HepG2 (cell line): ENCODE measurements around the gene DEPDC5. TPM values are rescaled to one million over a fixed set of nuclear protein-coding genes. Genes with fewer than 3 reads are reported as not detected.

Source experiments
- ASH2L ChIP-seq: fragments of 300-600, 200-600 bp; sonication (generic); IDR thresholded peaks from 2 replicates; pipeline ENCODE4 v1.7.0; 2017; ENCODE audit warnings: low read depth, mild to moderate bottlenecking, moderate library complexity, mixed read lengths, low read length; ENCODE audit not compliant: insufficient read length
- HIVEP1 ChIP-seq: sonication (generic); formaldehyde crosslinking; IDR thresholded peaks from 2 replicates; pipeline ENCODE4 v1.4.0; 2020; ENCODE audit warnings: mild to moderate bottlenecking, missing genetic modification reagents
- HNF4G ChIP-seq, 2 experiments: sonication (generic) in 1 of 2; formaldehyde crosslinking in 1 of 2; IDR thresholded peaks; 2 replicates each; pipeline versions ENCODE4 v1.4.0 to v1.6.1; 2011 to 2020; ENCODE audit warnings: borderline replicate concordance in 2 of 2, low read depth in 2 of 2, mild to moderate bottlenecking in 2 of 2, low read length in 1 of 2, missing genetic modification reagents in 1 of 2, moderate library complexity in 1 of 2
- JDP2 ChIP-seq: sonication (generic); formaldehyde crosslinking; IDR thresholded peaks from 2 replicates; pipeline ENCODE4 v1.8.1; 2022; ENCODE audit warnings: missing genetic modification reagents, borderline replicate concordance
- PCBP2 ChIP-seq: fragments of 200-400 bp; formaldehyde crosslinking; optimal IDR thresholded peaks from 2 replicates; pipeline ENCODE3; 2018; ENCODE audit warnings: low read length, low read depth; ENCODE audit not compliant: poor library complexity, severe bottlenecking
- TARDBP ChIP-seq: sonication (generic); formaldehyde crosslinking; IDR thresholded peaks from 2 replicates; pipeline ENCODE4 v1.8.0; 2022; ENCODE audit warnings: mild to moderate bottlenecking, missing genetic modification reagents
- TCF7 ChIP-seq: sonication (generic); IDR thresholded peaks from 2 replicates; pipeline ENCODE4 v1.6.1; 2016; ENCODE audit warnings: antibody characterized with exemption, low read depth
- ZFP37 ChIP-seq: sonication (generic); formaldehyde crosslinking; IDR thresholded peaks from 2 replicates; pipeline ENCODE4 v1.4.0; 2020; ENCODE audit warnings: missing genetic modification reagents, borderline replicate concordance
- ZMYM4 ChIP-seq: sonication (generic); formaldehyde crosslinking; IDR thresholded peaks from 2 replicates; pipeline ENCODE4 v1.8.1; 2023; ENCODE audit warnings: mild to moderate bottlenecking, missing genetic modification reagents
- ZNF274 ChIP-seq: sonication (generic); formaldehyde crosslinking; IDR thresholded peaks from 2 replicates; pipeline ENCODE4 v1.5.1; 2020; ENCODE audit warnings: mild to moderate bottlenecking, missing genetic modification reagents
- ZNF556 ChIP-seq: sonication (generic); formaldehyde crosslinking; IDR thresholded peaks from 2 replicates; pipeline ENCODE4 v1.4.0; 2020; ENCODE audit warnings: mild to moderate bottlenecking, missing genetic modification reagents, borderline replicate concordance
- ZNF709 ChIP-seq: sonication (generic); formaldehyde crosslinking; IDR thresholded peaks from 2 replicates; pipeline ENCODE4 v1.5.0; 2020; ENCODE audit warnings: mild to moderate bottlenecking, missing genetic modification reagents
- ZNF724P ChIP-seq: sonication (generic); formaldehyde crosslinking; IDR thresholded peaks from 2 replicates; pipeline ENCODE4 v1.8.0; 2022; ENCODE audit warnings: missing genetic modification reagents, borderline replicate concordance
- polyA plus RNA-seq, 8 experiments: library from polyadenylated mRNA; depleted of rRNA in 3 of 8; stranded (reverse) in 7 of 8; unstranded in 1 of 8; fragments of >200 nt; fragmentation: Illumina TruSeq in 4 of 8; extraction: Trizol in 4 of 8; gene quantifications; 2 replicates each; pipeline versions ENCODE4 v1.2.1 to v1.2.3, GENCODE V29; 2011 to 2016; ENCODE audit warnings: low read depth in 4 of 8, missing spikeins in 1 of 8, mixed read lengths in 1 of 8; ENCODE audit not compliant: insufficient read depth in 1 of 8
- total RNA-seq, 5 experiments: library from RNA; depleted of rRNA; stranded (reverse); fragments of >200 nt; fragmentation: Illumina TruSeq; extraction: Trizol; gene quantifications; 2 replicates each; pipeline ENCODE4 v1.2.3, GENCODE V29; 2016; ENCODE audit warnings: low read depth in 1 of 5
- TF ChIP-seq, protein P1 (sequence below): IDR thresholded peaks from 2 replicates; pipeline ENCODE4 v1.6.1; 2016; ENCODE audit warnings: low read depth
- TF ChIP-seq, protein P2 (sequence below): sonication (generic); formaldehyde crosslinking; IDR thresholded peaks from 2 replicates; pipeline ENCODE4 v1.5.0; 2020; ENCODE audit warnings: mild to moderate bottlenecking, missing genetic modification reagents, moderate library complexity
- TF ChIP-seq, protein P3 (sequence below): IDR thresholded peaks from 2 replicates; pipeline ENCODE4 v1.6.1; 2016; ENCODE audit warnings: missing genetic modification reagents, missing compliant biosample characterization
- TF ChIP-seq, protein P4 (sequence below): sonication (generic); formaldehyde crosslinking; IDR thresholded peaks from 2 replicates; pipeline ENCODE4 v1.8.1; 2022; ENCODE audit warnings: low read depth, mild to moderate bottlenecking, missing genetic modification reagents
- TF ChIP-seq, protein P5 (sequence below): sonication (generic); formaldehyde crosslinking; IDR thresholded peaks from 2 replicates; pipeline ENCODE4 v1.5.1; 2020; ENCODE audit warnings: mild to moderate bottlenecking, missing genetic modification reagents

Gene DEPDC5
- total and polyA plus RNA-seq, 2 of the 13 experiments (the other 11 are each of a cell fraction or from before 2014, with no cell fraction given) = 9.8 to 12.4 TPM

DNA sequence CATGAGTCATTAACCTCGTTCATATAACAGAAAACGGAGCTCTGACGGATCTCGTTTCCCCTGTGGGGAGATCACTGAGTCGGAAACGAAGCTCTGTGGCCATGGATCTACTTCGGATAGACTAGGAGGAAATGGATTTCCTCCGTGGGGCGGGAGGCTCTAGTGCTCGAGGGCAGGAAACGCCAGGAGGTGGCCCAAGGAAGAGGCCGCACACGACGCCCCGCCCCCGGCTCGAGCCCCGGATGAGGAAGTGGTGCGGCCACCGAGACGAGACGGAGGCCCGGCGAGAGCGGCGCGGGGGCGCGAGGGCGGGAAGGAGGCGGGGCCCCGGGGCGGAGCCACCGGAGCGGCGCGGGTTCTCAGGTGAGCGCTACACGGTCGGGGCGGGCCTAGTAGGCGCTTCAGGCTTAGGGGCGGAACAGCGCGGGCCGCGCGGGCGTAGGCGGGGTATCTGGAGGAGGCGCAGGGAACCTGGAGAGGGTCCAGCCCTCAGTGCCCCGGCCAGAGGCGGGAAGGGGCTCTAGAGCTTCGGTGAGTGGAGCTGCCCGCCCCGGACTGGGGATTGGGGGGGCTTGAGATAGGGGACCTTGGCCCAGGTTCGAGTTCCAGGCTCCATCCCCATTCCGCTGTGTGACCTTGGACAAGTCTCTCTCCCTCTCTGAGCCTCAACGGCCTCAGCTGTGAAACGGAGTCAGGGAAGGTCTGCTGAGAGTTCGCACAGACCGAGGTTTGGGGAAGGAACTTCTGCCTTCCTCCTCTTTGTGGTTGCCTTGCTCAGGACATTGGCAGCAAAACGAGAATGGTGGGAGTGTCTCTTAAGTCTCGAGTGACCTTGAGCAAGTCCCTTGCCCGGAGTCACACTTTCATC, at the start of gene DEPDC5 (continued):
- TF ChIP-seq PCBP2 (no peak), ZFP37 (CRISPR knock-in tag) (no peak), ZMYM4 (CRISPR knock-in tag) (no peak), HIVEP1 (CRISPR knock-in tag) (no peak), ZNF724P (CRISPR knock-in tag) (no peak; the same call in 1 of the 2 replicates), ASH2L (peak; percentile 78), ZNF556 (CRISPR knock-in tag) (no peak), ZNF274 (CRISPR knock-in tag) (no peak), ZNF709 (CRISPR knock-in tag) (peak; percentile 93; the same call in 1 of the 2 replicates), TARDBP (CRISPR knock-in tag) (peak; percentile 24; the same call in 1 of the 2 replicates), TCF7 (no peak), JDP2 (CRISPR knock-in tag) (no peak), HNF4G (IDR thresholded peaks at IDR 0.05; ENCODE audit: borderline replicate concordance, low read depth, low read length) (no peak), HNF4G (CRISPR knock-in tag; IDR thresholded peaks at IDR 0.05; ENCODE audit: borderline replicate concordance, low read depth) (no peak)
- TF ChIP-seq, protein P1, sequence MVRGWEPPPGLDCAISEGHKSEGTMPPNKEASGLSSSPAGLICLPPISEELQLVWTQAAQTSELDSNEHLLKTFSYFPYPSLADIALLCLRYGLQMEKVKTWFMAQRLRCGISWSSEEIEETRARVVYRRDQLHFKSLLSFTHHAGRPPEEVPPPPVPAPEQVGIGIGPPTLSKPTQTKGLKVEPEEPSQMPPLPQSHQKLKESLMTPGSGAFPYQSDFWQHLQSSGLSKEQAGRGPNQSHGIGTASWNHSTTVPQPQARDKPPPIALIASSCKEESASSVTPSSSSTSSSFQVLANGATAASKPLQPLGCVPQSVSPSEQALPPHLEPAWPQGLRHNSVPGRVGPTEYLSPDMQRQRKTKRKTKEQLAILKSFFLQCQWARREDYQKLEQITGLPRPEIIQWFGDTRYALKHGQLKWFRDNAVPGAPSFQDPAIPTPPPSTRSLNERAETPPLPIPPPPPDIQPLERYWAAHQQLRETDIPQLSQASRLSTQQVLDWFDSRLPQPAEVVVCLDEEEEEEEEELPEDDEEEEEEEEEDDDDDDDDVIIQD (CRISPR knock-in tag) = no peak
- TF ChIP-seq, protein P2, sequence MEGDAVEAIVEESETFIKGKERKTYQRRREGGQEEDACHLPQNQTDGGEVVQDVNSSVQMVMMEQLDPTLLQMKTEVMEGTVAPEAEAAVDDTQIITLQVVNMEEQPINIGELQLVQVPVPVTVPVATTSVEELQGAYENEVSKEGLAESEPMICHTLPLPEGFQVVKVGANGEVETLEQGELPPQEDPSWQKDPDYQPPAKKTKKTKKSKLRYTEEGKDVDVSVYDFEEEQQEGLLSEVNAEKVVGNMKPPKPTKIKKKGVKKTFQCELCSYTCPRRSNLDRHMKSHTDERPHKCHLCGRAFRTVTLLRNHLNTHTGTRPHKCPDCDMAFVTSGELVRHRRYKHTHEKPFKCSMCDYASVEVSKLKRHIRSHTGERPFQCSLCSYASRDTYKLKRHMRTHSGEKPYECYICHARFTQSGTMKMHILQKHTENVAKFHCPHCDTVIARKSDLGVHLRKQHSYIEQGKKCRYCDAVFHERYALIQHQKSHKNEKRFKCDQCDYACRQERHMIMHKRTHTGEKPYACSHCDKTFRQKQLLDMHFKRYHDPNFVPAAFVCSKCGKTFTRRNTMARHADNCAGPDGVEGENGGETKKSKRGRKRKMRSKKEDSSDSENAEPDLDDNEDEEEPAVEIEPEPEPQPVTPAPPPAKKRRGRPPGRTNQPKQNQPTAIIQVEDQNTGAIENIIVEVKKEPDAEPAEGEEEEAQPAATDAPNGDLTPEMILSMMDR = peak; percentile 5; the same call in 1 of the 2 replicates
- TF ChIP-seq, protein P3, sequence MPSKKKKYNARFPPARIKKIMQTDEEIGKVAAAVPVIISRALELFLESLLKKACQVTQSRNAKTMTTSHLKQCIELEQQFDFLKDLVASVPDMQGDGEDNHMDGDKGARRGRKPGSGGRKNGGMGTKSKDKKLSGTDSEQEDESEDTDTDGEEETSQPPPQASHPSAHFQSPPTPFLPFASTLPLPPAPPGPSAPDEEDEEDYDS (CRISPR knock-in tag) = peak; percentile 79
- TF ChIP-seq, protein P4, sequence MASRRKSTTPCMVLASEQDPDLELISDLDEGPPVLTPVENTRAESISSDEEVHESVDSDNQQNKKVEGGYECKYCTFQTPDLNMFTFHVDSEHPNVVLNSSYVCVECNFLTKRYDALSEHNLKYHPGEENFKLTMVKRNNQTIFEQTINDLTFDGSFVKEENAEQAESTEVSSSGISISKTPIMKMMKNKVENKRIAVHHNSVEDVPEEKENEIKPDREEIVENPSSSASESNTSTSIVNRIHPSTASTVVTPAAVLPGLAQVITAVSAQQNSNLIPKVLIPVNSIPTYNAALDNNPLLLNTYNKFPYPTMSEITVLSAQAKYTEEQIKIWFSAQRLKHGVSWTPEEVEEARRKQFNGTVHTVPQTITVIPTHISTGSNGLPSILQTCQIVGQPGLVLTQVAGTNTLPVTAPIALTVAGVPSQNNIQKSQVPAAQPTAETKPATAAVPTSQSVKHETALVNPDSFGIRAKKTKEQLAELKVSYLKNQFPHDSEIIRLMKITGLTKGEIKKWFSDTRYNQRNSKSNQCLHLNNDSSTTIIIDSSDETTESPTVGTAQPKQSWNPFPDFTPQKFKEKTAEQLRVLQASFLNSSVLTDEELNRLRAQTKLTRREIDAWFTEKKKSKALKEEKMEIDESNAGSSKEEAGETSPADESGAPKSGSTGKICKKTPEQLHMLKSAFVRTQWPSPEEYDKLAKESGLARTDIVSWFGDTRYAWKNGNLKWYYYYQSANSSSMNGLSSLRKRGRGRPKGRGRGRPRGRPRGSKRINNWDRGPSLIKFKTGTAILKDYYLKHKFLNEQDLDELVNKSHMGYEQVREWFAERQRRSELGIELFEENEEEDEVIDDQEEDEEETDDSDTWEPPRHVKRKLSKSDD (CRISPR knock-in tag) = no peak
- TF ChIP-seq, protein P5, sequence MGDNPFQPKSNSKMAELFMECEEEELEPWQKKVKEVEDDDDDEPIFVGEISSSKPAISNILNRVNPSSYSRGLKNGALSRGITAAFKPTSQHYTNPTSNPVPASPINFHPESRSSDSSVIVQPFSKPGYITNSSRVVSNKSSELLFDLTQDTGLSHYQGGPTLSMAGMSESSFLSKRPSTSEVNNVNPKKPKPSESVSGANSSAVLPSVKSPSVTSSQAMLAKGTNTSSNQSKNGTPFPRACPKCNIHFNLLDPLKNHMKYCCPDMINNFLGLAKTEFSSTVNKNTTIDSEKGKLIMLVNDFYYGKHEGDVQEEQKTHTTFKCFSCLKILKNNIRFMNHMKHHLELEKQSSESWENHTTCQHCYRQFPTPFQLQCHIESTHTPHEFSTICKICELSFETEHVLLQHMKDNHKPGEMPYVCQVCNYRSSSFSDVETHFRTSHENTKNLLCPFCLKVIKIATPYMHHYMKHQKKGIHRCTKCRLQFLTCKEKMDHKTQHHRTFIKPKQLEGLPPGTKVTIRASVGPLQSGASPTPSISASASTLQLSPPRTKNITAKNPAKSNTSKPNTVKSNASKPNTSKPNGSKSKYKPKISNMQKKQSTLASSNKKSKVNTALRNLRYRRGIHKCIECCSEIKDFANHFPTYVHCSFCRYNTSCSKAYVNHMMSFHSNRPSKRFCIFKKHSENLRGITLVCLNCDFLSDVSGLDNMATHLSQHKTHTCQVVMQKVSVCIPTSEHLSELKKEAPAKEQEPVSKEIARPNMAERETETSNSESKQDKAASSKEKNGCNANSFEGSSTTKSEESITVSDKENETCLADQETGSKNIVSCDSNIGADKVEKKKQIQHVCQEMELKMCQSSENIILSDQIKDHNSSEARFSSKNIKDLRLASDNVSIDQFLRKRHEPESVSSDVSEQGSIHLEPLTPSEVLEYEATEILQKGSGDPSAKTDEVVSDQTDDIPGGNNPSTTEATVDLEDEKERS = no peak
